Caco-2 (cell line): ENCODE data around the gene SFTA2. TPM values are rescaled to one million over a fixed set of nuclear protein-coding genes. Genes with fewer than 3 reads are reported as not detected.

ENCODE experiments used
- BruUV-seq: library from RNA; stranded (reverse); fragments of 400-500 nt; replicated peaks from 2 replicates; lab custom pipeline; 2021; lab: Mats Ljungman, UMichigan
- CTCF ChIA-PET: fragments of 300-600 bp; sonication (Branson Sonifier 250); formaldehyde crosslinking; loops from one replicate; lab custom pipeline; 2022; ENCODE audit warnings: antibody characterized with exemption; lab: Charles Lee
- POLR2A ChIA-PET: fragments of 300-600 bp; sonication (Branson Sonifier 250); formaldehyde crosslinking; loops from one replicate; lab custom pipeline; 2022; ENCODE audit warnings: antibody characterized with exemption; lab: Charles Lee
- DNase-seq, 2 experiments: peaks; one replicate each; pipeline versions ENCODE4 v3.0.0 to v3.0.0-alpha.2; 2020 to 2022
- H3K27me3 ChIP-seq: replicated peaks from 2 replicates; pipeline ENCODE4 v1.6.0; 2011; ENCODE audit warnings: low read length; ENCODE audit not compliant: control insufficient read depth, insufficient read depth
- H3K36me3 ChIP-seq: 2 replicates; pipeline ENCODE4 v1.5.1; 2011; ENCODE audit warnings: low read length; ENCODE audit not compliant: control insufficient read depth, insufficient read depth
- H3K4me1 ChIP-seq: fragments of 250-450 bp; sonication (Bioruptor Pico); 2 replicates; pipeline ENCODE4 v1.5.1; 2020; ENCODE audit warnings: mild to moderate bottlenecking
- H3K4me3 ChIP-seq: 2 replicates; pipeline ENCODE4 v1.5.1; 2011; ENCODE audit warnings: low read depth, mild to moderate bottlenecking, control low read depth, low read length
- H3K9me3 ChIP-seq: fragments of 250-450 bp; sonication (Bioruptor Pico); 2 replicates; pipeline ENCODE4 v1.5.1; 2020; ENCODE audit warnings: mild to moderate bottlenecking, moderate library complexity
- H3K27ac Mint-ChIP-seq: one replicate; pipeline ENCODE4 v1.8.0; 2022; ENCODE audit warnings: mixed read lengths; ENCODE audit not compliant: unreplicated experiment
- H3K27me3 Mint-ChIP-seq: one replicate; pipeline ENCODE4 v1.8.0; 2022; ENCODE audit warnings: mixed read lengths; ENCODE audit not compliant: insufficient read depth, unreplicated experiment
- H3K36me3 Mint-ChIP-seq: one replicate; pipeline ENCODE4 v1.8.0; 2022; ENCODE audit warnings: mild to moderate bottlenecking, mixed read lengths; ENCODE audit not compliant: insufficient read depth, unreplicated experiment
- H3K4me1 Mint-ChIP-seq: one replicate; pipeline ENCODE4 v1.8.0; 2022; ENCODE audit warnings: low read depth, mixed read lengths; ENCODE audit not compliant: unreplicated experiment
- H3K4me3 Mint-ChIP-seq: one replicate; pipeline ENCODE4 v1.8.0; 2022; ENCODE audit warnings: mild to moderate bottlenecking, moderate library complexity, mixed read lengths; ENCODE audit not compliant: unreplicated experiment
- H3K9me3 Mint-ChIP-seq: one replicate; pipeline ENCODE4 v1.8.0; 2022; ENCODE audit warnings: mixed read lengths; ENCODE audit not compliant: unreplicated experiment
- intact Hi-C: fragments of 100-400 bp; cut with micrococcal nuclease; formaldehyde crosslinking; loops from one replicate; pipeline ENCODE4 v1.10.0; 2022; ENCODE audit not compliant: unreplicated experiment
- total RNA-seq: library from RNA; stranded (reverse); gene quantifications from 2 replicates; pipeline ENCODE4 v1.2.3, GENCODE V29; 2022
- TF ChIP-seq, protein P1 (sequence below), 2 experiments: fragments of 200-600 bp in 1 of 2; IDR thresholded peaks; 1 replicate in 1 of 2; 2 replicates in 1 of 2; pipeline versions ENCODE4 v1.5.1 to v1.8.0; 2011 to 2022; ENCODE audit warnings: antibody characterized with exemption in 1 of 2, control low read depth in 1 of 2, inconsistent platforms in 1 of 2, low read depth in 1 of 2, low read length in 1 of 2, mild to moderate bottlenecking in 1 of 2, moderate library complexity in 1 of 2; ENCODE audit not compliant: insufficient read depth in 1 of 2, severe bottlenecking in 1 of 2, unreplicated experiment in 1 of 2

Gene SFTA2
- total RNA-seq, 1 experiment from 2014 or later: 9.6 TPM

DNA sequence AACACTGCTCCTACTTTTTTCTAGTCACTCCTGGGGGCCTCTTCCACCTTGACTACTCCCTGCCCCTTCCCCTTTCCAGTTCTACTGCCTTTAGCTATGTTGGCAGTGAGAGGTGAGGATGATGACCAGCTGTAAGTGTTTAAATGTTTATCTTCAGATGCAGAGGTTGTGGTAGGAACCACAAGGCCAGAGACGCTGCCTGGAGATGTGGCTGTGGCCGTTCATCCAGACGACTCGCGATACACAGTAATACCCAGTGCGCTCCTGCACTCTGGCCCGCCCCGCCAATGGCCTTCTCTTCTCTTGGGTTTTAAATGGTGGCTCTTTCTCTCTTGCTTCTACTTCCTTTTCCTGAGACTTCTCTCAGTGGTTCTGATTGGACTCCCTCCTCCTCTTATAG, 13.3 kb downstream of the SFTA2 start:
- no peak overlapping the region for H3K27ac Mint-ChIP-seq
- TF ChIP-seq, protein P1, sequence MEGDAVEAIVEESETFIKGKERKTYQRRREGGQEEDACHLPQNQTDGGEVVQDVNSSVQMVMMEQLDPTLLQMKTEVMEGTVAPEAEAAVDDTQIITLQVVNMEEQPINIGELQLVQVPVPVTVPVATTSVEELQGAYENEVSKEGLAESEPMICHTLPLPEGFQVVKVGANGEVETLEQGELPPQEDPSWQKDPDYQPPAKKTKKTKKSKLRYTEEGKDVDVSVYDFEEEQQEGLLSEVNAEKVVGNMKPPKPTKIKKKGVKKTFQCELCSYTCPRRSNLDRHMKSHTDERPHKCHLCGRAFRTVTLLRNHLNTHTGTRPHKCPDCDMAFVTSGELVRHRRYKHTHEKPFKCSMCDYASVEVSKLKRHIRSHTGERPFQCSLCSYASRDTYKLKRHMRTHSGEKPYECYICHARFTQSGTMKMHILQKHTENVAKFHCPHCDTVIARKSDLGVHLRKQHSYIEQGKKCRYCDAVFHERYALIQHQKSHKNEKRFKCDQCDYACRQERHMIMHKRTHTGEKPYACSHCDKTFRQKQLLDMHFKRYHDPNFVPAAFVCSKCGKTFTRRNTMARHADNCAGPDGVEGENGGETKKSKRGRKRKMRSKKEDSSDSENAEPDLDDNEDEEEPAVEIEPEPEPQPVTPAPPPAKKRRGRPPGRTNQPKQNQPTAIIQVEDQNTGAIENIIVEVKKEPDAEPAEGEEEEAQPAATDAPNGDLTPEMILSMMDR (IDR thresholded peaks at IDR 0.05; ENCODE audit: insufficient read depth in 1 of 2, low read depth in 1 of 2, low read length in 1 of 2, severe bottlenecking in 1 of 2, unreplicated experiment in 1 of 2): no peak
- POLR2A ChIA-PET: no interaction called here
- DNase-seq: no peak
- Histone ChIP-seq H3K27me3 (no peaks in the 10 kb centered on the region), H3K4me1 (peaks cover 11% of the 10 kb centered on the region), H3K9me3 (no peaks in the 10 kb centered on the region), H3K4me3 (no peak overlapping the region), H3K36me3 (peaks cover 2% of the 10 kb centered on the region; the same call in 1 of the 2 replicates)
- peaks cover 17% of the 10 kb centered on the region for H3K36me3 Mint-ChIP-seq
- no TSS peak for BruUV-seq
- CTCF ChIA-PET: interaction anchor here (0.6 to 0.9 kb wide), 4 partner anchors 24 to 161 kb away, joined by 3 to 6 read pairs (median 4); no protein-coding TSS in a partner anchor
- intact Hi-C loops: no loop called here
- no peak overlapping the region for H3K4me3 Mint-ChIP-seq
- peaks cover 20% of the 10 kb centered on the region for H3K4me1 Mint-ChIP-seq
- H3K27me3 Mint-ChIP-seq: no peaks in the 10 kb centered on the region
- H3K9me3 Mint-ChIP-seq: no peaks in the 10 kb centered on the region

DNA sequence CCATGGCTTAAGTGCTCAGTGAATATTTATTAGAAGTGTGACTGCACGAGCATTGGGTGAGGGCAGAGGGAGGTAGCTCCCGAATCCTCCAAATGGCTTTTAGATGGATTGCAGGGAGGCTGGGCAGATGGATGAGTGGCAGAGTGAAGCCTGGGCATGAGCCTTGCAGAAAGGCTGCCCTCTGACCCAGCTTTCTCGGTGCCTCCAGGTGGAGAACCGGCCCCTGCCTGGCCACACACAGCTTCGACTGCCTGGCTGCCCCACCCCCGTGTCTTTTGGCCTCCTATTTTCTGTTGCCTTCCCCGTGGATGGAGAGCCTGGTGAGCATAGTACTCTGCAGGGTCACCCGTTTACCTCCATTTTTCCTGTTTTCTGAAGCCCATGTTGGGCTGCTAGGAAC, 14.5 kb downstream of the SFTA2 start:
- no TSS peak for BruUV-seq
- Histone ChIP-seq H3K36me3 (peaks cover 2% of the 10 kb centered on the region; the same call in 1 of the 2 replicates), H3K27me3 (no peaks in the 10 kb centered on the region), H3K9me3 (no peaks in the 10 kb centered on the region), H3K4me1 (peaks cover 11% of the 10 kb centered on the region), H3K4me3 (no peak overlapping the region)
- Mint-ChIP-seq H3K27me3 (no peaks in the 10 kb centered on the region), H3K36me3 (peaks cover 16% of the 10 kb centered on the region), H3K27ac (no peak overlapping the region), H3K4me3 (no peak overlapping the region), H3K4me1 (peaks cover 19% of the 10 kb centered on the region), H3K9me3 (no peaks in the 10 kb centered on the region)
- ChIA-PET CTCF (interaction anchor here (0.5 to 2.7 kb wide), 3 partner anchors 15 to 163 kb away, joined by 3 to 54 read pairs (median 3); partner anchors contain the start of gene SFTA2), POLR2A (no interaction called here)
- DNase-seq: no peak
- TF ChIP-seq, protein P1 (IDR thresholded peaks at IDR 0.05; ENCODE audit: insufficient read depth in 1 of 2, low read depth in 1 of 2, low read length in 1 of 2, severe bottlenecking in 1 of 2, unreplicated experiment in 1 of 2): no peak
- intact Hi-C loops: no loop called here

DNA sequence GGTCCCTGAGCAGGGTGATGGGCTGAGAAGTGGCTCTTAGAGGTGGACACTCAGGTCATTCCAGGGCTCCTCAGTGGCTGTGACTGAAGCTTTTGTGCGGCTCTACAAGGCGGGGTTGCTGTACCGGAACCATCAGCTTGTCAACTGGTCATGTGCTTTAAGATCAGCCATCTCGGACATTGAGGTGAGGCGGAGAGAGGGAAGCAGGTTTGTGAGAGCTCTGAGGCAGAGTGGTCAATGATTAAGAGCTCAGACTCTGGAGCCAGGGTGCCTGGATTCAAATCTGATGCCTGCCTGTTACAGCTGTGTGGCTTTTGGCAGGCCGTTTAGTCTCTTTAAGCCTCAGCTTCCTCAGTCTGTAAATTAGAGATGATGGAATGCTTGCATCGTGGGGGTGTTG, 14.9 kb downstream of the SFTA2 start:
- peaks cover 14% of the 10 kb centered on the region for H3K4me1 Mint-ChIP-seq
- Histone ChIP-seq H3K4me1 (peaks cover 11% of the 10 kb centered on the region), H3K27me3 (no peaks in the 10 kb centered on the region), H3K36me3 (peaks cover 2% of the 10 kb centered on the region; the same call in 1 of the 2 replicates), H3K9me3 (no peaks in the 10 kb centered on the region), H3K4me3 (no peak overlapping the region)
- H3K4me3 Mint-ChIP-seq: no peak overlapping the region
- no peak for DNase-seq
- H3K36me3 Mint-ChIP-seq: peaks cover 19% of the 10 kb centered on the region
- BruUV-seq: no TSS peak
- H3K9me3 Mint-ChIP-seq: no peaks in the 10 kb centered on the region
- POLR2A ChIA-PET: no interaction called here
- CTCF ChIA-PET: interaction anchor here (0.5 to 2.7 kb wide), 3 partner anchors 15 to 163 kb away, joined by 3 to 54 read pairs (median 3); partner anchors contain the start of gene SFTA2
- intact Hi-C loops: no loop called here
- H3K27ac Mint-ChIP-seq: no peak overlapping the region
- TF ChIP-seq, protein P1 (IDR thresholded peaks at IDR 0.05; ENCODE audit: insufficient read depth in 1 of 2, low read depth in 1 of 2, low read length in 1 of 2, severe bottlenecking in 1 of 2, unreplicated experiment in 1 of 2): no peak
- H3K27me3 Mint-ChIP-seq: no peaks in the 10 kb centered on the region
